ENCODE results near the gene ATP13A2.

ATP13A2 gene

GRCh38 chr1:16971341-16972188 is 40.2 kb downstream of the ATP13A2 start:
- H3K27me3 ChIP-seq (ENCODE audit: insufficient read depth, low read length, poor library complexity, severe bottlenecking), result no peaks in the 10 kb centered on the region
- H3K4me1 ChIP-seq (ENCODE audit: insufficient read depth, low read length, poor library complexity, severe bottlenecking), result no peaks in the 10 kb centered on the region
- H3K9me2 ChIP-seq (replicated peaks; ENCODE audit: low read depth, low read length), result no peaks in the 10 kb centered on the region
- no peak overlapping the region for H3K4me3 ChIP-seq (ENCODE audit: low read length, poor library complexity, severe bottlenecking)
- no peaks in the 10 kb centered on the region for H3K9me3 ChIP-seq (ENCODE audit: insufficient read depth, low read depth, low read length)
- no peaks in the 10 kb centered on the region for H3K36me3 ChIP-seq (ENCODE audit: insufficient read depth, low read length)
- no peaks in the 10 kb centered on the region for H3K79me2 ChIP-seq (ENCODE audit: insufficient read depth, low read length)
- H3K9ac ChIP-seq (ENCODE audit: low read depth, low read length, poor library complexity, severe bottlenecking), result no peak overlapping the region
- H3K4me2 ChIP-seq (ENCODE audit: low read depth, low read length, poor library complexity, severe bottlenecking), result no peak overlapping the region
- TF ChIP-seq EZH2phosphoT487 (IDR thresholded peaks at IDR 0.05; ENCODE audit: borderline replicate concordance), result no peak
- TF ChIP-seq CTCF (conservative IDR thresholded peaks at IDR 0.05; ENCODE audit: low read length), result no peak
- no peaks in the 10 kb centered on the region for H4K20me1 ChIP-seq (ENCODE audit: insufficient read depth, low read length, poor library complexity, severe bottlenecking)
- H3F3A ChIP-seq (ENCODE audit: low read depth), result no peaks in the 10 kb centered on the region
- H2AFZ ChIP-seq (ENCODE audit: low read length), result no peak overlapping the region

GRCh38 chr1:16970132-16970910 is 41.4 kb downstream of the ATP13A2 start:
- Histone ChIP-seq H3K4me1 (ENCODE audit: insufficient read depth, low read length, poor library complexity, severe bottlenecking) (no peaks in the 10 kb centered on the region), H3K9ac (ENCODE audit: low read depth, low read length, poor library complexity, severe bottlenecking) (no peak overlapping the region), H3K9me3 (ENCODE audit: insufficient read depth, low read depth, low read length) (no peaks in the 10 kb centered on the region), H4K20me1 (ENCODE audit: insufficient read depth, low read length, poor library complexity, severe bottlenecking) (no peaks in the 10 kb centered on the region), H3K9me2 (replicated peaks; ENCODE audit: low read depth, low read length) (no peaks in the 10 kb centered on the region), H3K36me3 (ENCODE audit: insufficient read depth, low read length) (no peaks in the 10 kb centered on the region), H3K27me3 (ENCODE audit: insufficient read depth, low read length, poor library complexity, severe bottlenecking) (no peaks in the 10 kb centered on the region), H3K79me2 (ENCODE audit: insufficient read depth, low read length) (no peaks in the 10 kb centered on the region), H2AFZ (ENCODE audit: low read length) (no peak overlapping the region), H3F3A (ENCODE audit: low read depth) (no peaks in the 10 kb centered on the region), H3K4me2 (ENCODE audit: low read depth, low read length, poor library complexity, severe bottlenecking) (no peak overlapping the region), H3K4me3 (ENCODE audit: low read length, poor library complexity, severe bottlenecking) (no peak overlapping the region)
- no peak for TF ChIP-seq CTCF (conservative IDR thresholded peaks at IDR 0.05; ENCODE audit: low read length)
- TF ChIP-seq EZH2phosphoT487 (IDR thresholded peaks at IDR 0.05; ENCODE audit: borderline replicate concordance), result no peak

- Histone ChIP-seq H3K9ac (ENCODE audit: low read depth, low read length, poor library complexity, severe bottlenecking) (no peak overlapping the region), H3K4me3 (ENCODE audit: low read length, poor library complexity, severe bottlenecking) (no peak overlapping the region), H3K27me3 (ENCODE audit: insufficient read depth, low read length, poor library complexity, severe bottlenecking) (no peaks in the 10 kb centered on the region), H3K4me2 (ENCODE audit: low read depth, low read length, poor library complexity, severe bottlenecking) (no peak overlapping the region), H3F3A (ENCODE audit: low read depth) (no peaks in the 10 kb centered on the region), H3K79me2 (ENCODE audit: insufficient read depth, low read length) (no peaks in the 10 kb centered on the region), H4K20me1 (ENCODE audit: insufficient read depth, low read length, poor library complexity, severe bottlenecking) (no peaks in the 10 kb centered on the region), H2AFZ (ENCODE audit: low read length) (no peak overlapping the region), H3K9me3 (ENCODE audit: insufficient read depth, low read depth, low read length) (no peaks in the 10 kb centered on the region), H3K36me3 (ENCODE audit: insufficient read depth, low read length) (no peaks in the 10 kb centered on the region), H3K9me2 (replicated peaks; ENCODE audit: low read depth, low read length) (no peaks in the 10 kb centered on the region), H3K4me1 (ENCODE audit: insufficient read depth, low read length, poor library complexity, severe bottlenecking) (no peaks in the 10 kb centered on the region)
- TF ChIP-seq CTCF (conservative IDR thresholded peaks at IDR 0.05; ENCODE audit: low read length) (no peak), EZH2phosphoT487 (IDR thresholded peaks at IDR 0.05; ENCODE audit: borderline replicate concordance) (no peak)
These were observed 42.1 kb downstream of the ATP13A2 start for GRCh38 chr1:16969651-16970050.

Measured in Loucy (cell line).